Left lung (tissue), 10 donors: ENCODE results near the gene CD302. TPM values are rescaled to one million over a fixed set of nuclear protein-coding genes. Genes with fewer than 3 reads are reported as not detected.
A peak's percentile ranks its signal among the peaks of the same experiment; 100 is the strongest.

Experiments used
- ATAC-seq: fragments of 200-7000 bp; cut with Tn5 transposase; one replicate; pipeline ENCODE4 v1.9.1; 2020; ENCODE audit warnings: moderate library complexity
- DNase-seq, 4 donors: peaks; one replicate each; pipeline ENCODE4 v3.0.0-alpha.2; 2013 to 2020
- H3K27ac ChIP-seq, 2 donors: fragments of 200-600 bp; sonication (generic) in 1 of 2; one replicate each; pipeline versions ENCODE4 v1.5.0 to v1.8.0; 2020 to 2021
- H3K27me3 ChIP-seq, 2 donors: fragments of 200-600 bp; sonication (generic) in 1 of 2; one replicate each; pipeline versions ENCODE4 v1.5.0 to v1.8.0; 2020 to 2021
- H3K36me3 ChIP-seq, 2 donors: fragments of 200-600 bp; sonication (generic) in 1 of 2; one replicate each; pipeline versions ENCODE4 v1.5.0 to v1.8.0; 2020 to 2021
- H3K4me1 ChIP-seq, 2 donors: fragments of 200-600 bp; one replicate each; pipeline ENCODE4 v1.8.0; 2021
- H3K4me3 ChIP-seq, 2 donors: fragments of 200-600 bp; sonication (generic) in 1 of 2; one replicate each; pipeline versions ENCODE4 v1.5.0 to v1.8.0; 2020 to 2021; ENCODE audit warnings: mild to moderate bottlenecking in 1 of 2
- H3K9me3 ChIP-seq, 2 donors: fragments of 200-600 bp; sonication (generic) in 1 of 2; one replicate each; pipeline versions ENCODE4 v1.5.0 to v1.8.0; 2020 to 2021
- CTCF ChIP-seq, 2 donors: fragments of 200-600 bp; sonication (generic) in 1 of 2; IDR thresholded peaks; one replicate each; pipeline versions ENCODE4 v1.5.0 to v1.8.0; 2021; ENCODE audit warnings: antibody characterized with exemption in 2 of 2
- intact Hi-C, 2 donors: fragments of 100-400 bp; cut with DNase I; formaldehyde crosslinking; loops; one replicate each; pipeline versions ENCODE4 v1.11.2 to v1.14.2; 2022
- polyA plus RNA-seq, 6 donors: library from polyadenylated mRNA; unstranded; fragments of 120-200 nt; gene quantifications; one replicate each; pipeline ENCODE4 v1.2.1, GENCODE V29; 2013; ENCODE audit not compliant: insufficient read length in 6 of 6
- total RNA-seq, 2 donors: library from RNA; stranded (reverse); fragmentation: NEBNext Ultra II Directional; extraction: Animal tissue kit (Norgen Biotek cat#: 25700); gene quantifications; one replicate each; pipeline ENCODE4 v1.2.1, GENCODE V29; 2021
- donor health status: DM: no; HTN: yes; CAD: no.
- donor health status: DM: no; HTN: no; CAD: no.

Gene CD302
- total and polyA plus RNA-seq, 8 donors: 50.0 to 64.8 (median 55.3) TPM

GRCh38 chr2:159773426-159773825, 24.6 kb downstream of the CD302 start:
- Histone ChIP-seq H3K36me3 (peaks cover 0 to 46% of the 10 kb centered on the region in 2 donors), H3K4me1 (no peaks in the 10 kb centered on the region), H3K9me3 (no peaks in the 10 kb centered on the region), H3K27me3 (no peaks in the 10 kb centered on the region), H3K4me3 (no peak overlapping the region), H3K27ac (peak overlapping the region in 1 of 2 donors; percentile 16)
- intact Hi-C loops: no loop called here
- ATAC-seq (no peak), DNase-seq (no peak)
- TF ChIP-seq CTCF (IDR thresholded peaks at IDR 0.05): no peak

DNA sequence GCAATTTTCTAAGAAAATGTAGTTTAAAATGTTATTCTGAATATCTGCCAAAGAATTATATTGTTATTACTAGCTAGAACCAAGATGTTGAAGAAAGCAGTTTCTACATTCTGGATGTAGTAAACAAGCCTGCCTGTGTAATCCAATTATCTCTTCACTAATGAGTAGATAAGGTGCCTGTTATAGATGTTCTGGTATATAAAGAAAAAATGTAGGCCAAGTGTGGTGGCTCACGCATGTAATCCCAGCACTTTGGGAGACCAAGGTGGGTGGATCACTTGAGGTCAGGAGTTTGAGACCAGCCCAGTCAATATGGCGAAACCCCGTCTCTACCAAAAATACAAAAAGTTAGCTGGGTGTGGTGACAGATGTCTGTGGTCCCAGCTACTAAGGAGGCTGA, 28.9 kb downstream of the CD302 start:
- Histone ChIP-seq H3K9me3 (no peaks in the 10 kb centered on the region), H3K4me3 (no peak overlapping the region), H3K27ac (no peak overlapping the region), H3K36me3 (peaks cover 0 to 51% of the 10 kb centered on the region in 2 donors), H3K27me3 (no peaks in the 10 kb centered on the region), H3K4me1 (no peaks in the 10 kb centered on the region)
- no peak for DNase-seq
- no peak for TF ChIP-seq CTCF (IDR thresholded peaks at IDR 0.05)
- intact Hi-C loops: no loop called here
- ATAC-seq: no peak

- Histone ChIP-seq H3K36me3 (peaks cover 0 to 87% of the 10 kb centered on the region in 2 donors), H3K4me1 (peaks cover 11 to 13% of the 10 kb centered on the region in 2 donors), H3K27ac (no peak overlapping the region), H3K9me3 (no peaks in the 10 kb centered on the region), H3K27me3 (no peaks in the 10 kb centered on the region), H3K4me3 (no peak overlapping the region)
- intact Hi-C loops: no loop called here
- ATAC-seq: no peak
- TF ChIP-seq CTCF (IDR thresholded peaks at IDR 0.05): no peak
- no peak for DNase-seq
Observed at GRCh38 chr2:159762075-159762474, 35.9 kb downstream of the CD302 start.

DNA sequence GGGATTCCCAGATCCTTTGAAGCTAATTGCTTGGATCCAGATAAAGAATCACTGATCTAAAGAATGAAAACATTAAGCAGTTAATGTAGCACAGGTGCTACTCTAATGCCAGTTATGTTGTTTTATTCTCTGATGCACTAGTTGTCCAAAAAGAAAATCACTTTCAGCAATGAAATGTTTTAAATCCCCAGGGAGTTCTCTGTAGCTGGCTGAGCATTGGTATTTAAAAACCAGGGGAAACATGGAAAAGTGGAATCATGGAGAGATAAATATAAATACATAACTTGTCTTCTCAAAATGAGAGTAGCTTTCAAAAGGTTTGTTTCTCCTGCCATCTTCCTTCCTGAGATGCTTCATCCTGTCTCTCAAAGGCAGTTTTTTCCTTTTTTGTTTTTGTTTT, 37.7 kb downstream of the CD302 start:
- peaks cover 0 to 89% of the 10 kb centered on the region in 2 donors for H3K36me3 ChIP-seq
- ATAC-seq: no peak
- DNase-seq: no peak

GRCh38 chr2:159759577-159759976, 38.4 kb downstream of the CD302 start:
- H3K27me3 ChIP-seq: no peaks in the 10 kb centered on the region
- H3K9me3 ChIP-seq: no peaks in the 10 kb centered on the region
- TF ChIP-seq CTCF (IDR thresholded peaks at IDR 0.05): no peak
- H3K4me1 ChIP-seq: peaks cover 13 to 20% of the 10 kb centered on the region in 2 donors
- intact Hi-C loops: no loop called here
- peak overlapping the region in 1 of 2 donors; percentile 9 for H3K27ac ChIP-seq
- DNase-seq (peak in 2 of 4 donors; percentile 15 to 32), ATAC-seq (peak; percentile 87)
- H3K36me3 ChIP-seq: peaks cover 0 to 82% of the 10 kb centered on the region in 2 donors
- no peak overlapping the region for H3K4me3 ChIP-seq

More for the DNA sequence above, 37.7 kb downstream of the CD302 start:
- Histone ChIP-seq H3K27me3 (no peaks in the 10 kb centered on the region), H3K4me1 (peaks cover 13 to 14% of the 10 kb centered on the region in 2 donors), H3K27ac (no peak overlapping the region), H3K9me3 (no peaks in the 10 kb centered on the region), H3K4me3 (no peak overlapping the region)
- no peak for TF ChIP-seq CTCF (IDR thresholded peaks at IDR 0.05)
- intact Hi-C loops: no loop called here
